Lower leg skin (tissue), 3 donors: Measurements from ENCODE around the gene TKT.

ENCODE experiments used
- POLR2A ChIP-seq, 2 donors: fragments of 450-650 bp; IDR thresholded peaks; one replicate each; pipeline ENCODE4 v1.6.1; 2016 to 2017; ENCODE audit warnings: antibody characterized with exemption in 2 of 2, mild to moderate bottlenecking in 1 of 2, moderate library complexity in 1 of 2
- TF ChIP-seq, protein P1 (sequence below), 3 donors: fragments of 450-650 bp; IDR thresholded peaks; one replicate each; pipeline ENCODE4 v1.5.1; 2016; ENCODE audit warnings: antibody characterized with exemption in 3 of 3, mild to moderate bottlenecking in 3 of 3, moderate library complexity in 2 of 3

DNA sequence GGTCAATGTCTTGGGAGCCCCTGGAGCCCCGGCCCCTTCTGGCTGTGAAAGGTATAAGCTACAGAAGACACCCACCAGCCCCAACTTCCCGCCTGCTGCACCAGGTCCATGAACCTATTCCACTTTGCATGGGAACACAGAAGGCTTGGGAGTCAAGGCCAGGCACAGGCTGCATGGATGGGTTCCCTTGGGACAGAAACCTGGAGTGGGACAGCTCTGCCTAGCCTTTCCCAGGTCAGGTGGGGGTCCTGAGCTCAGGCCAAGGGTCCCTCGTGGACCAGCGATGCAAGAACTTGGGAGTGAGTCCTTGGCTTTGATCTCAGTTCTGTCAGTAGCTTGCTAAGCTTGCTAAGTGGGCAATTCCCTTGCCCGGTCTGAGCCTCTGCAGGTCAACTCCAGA is 25.0 kb downstream of the TKT start:
- TF ChIP-seq, protein P1, sequence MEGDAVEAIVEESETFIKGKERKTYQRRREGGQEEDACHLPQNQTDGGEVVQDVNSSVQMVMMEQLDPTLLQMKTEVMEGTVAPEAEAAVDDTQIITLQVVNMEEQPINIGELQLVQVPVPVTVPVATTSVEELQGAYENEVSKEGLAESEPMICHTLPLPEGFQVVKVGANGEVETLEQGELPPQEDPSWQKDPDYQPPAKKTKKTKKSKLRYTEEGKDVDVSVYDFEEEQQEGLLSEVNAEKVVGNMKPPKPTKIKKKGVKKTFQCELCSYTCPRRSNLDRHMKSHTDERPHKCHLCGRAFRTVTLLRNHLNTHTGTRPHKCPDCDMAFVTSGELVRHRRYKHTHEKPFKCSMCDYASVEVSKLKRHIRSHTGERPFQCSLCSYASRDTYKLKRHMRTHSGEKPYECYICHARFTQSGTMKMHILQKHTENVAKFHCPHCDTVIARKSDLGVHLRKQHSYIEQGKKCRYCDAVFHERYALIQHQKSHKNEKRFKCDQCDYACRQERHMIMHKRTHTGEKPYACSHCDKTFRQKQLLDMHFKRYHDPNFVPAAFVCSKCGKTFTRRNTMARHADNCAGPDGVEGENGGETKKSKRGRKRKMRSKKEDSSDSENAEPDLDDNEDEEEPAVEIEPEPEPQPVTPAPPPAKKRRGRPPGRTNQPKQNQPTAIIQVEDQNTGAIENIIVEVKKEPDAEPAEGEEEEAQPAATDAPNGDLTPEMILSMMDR (IDR thresholded peaks at IDR 0.05): no peak
- no peak for TF ChIP-seq POLR2A (IDR thresholded peaks at IDR 0.05)
